Nephron progenitor cell (in vitro differentiated cells): ENCODE data around the gene CHD6.

Source experiments
- DNase-seq: peaks from one replicate; pipeline ENCODE4 v3.0.0; 2021
- H3K27ac Mint-ChIP-seq: 2 replicates; pipeline ENCODE4 v1.8.0; 2021; ENCODE audit warnings: mild to moderate bottlenecking, moderate library complexity, mixed read lengths
- H3K27me3 Mint-ChIP-seq: 2 replicates; pipeline ENCODE4 v1.8.0; 2021; ENCODE audit warnings: mild to moderate bottlenecking, low read depth, mixed read lengths; ENCODE audit not compliant: poor library complexity
- H3K36me3 Mint-ChIP-seq: 2 replicates; pipeline ENCODE4 v1.8.0; 2021; ENCODE audit warnings: low read depth, mixed read lengths
- H3K4me1 Mint-ChIP-seq: 2 replicates; pipeline ENCODE4 v1.8.0; 2021; ENCODE audit warnings: mixed read lengths
- H3K4me3 Mint-ChIP-seq: 2 replicates; pipeline ENCODE4 v1.8.0; 2021; ENCODE audit warnings: mild to moderate bottlenecking, moderate library complexity, mixed read lengths
- H3K9me3 Mint-ChIP-seq: 2 replicates; pipeline ENCODE4 v1.8.0; 2021; ENCODE audit warnings: mild to moderate bottlenecking, moderate library complexity, mixed read lengths
- CTCF ChIP-seq: fragments of 200-600 bp; sonication (generic); IDR thresholded peaks from 2 replicates; pipeline ENCODE4 v1.5.0; 2021; ENCODE audit warnings: antibody characterized with exemption

CHD6 gene

GRCh38 chr20:41371371-41371770 is 246.8 kb downstream of the CHD6 start:
- H3K27ac Mint-ChIP-seq = no peak overlapping the region
- H3K4me3 Mint-ChIP-seq = no peak overlapping the region
- H3K4me1 Mint-ChIP-seq = peaks cover 47% of the 10 kb centered on the region

GRCh38 chr20:41370176-41370575 is 248.0 kb downstream of the CHD6 start:
- DNase-seq = no peak
- TF ChIP-seq CTCF = no peak
- Mint-ChIP-seq H3K27me3 (peaks cover 47% of the 10 kb centered on the region), H3K9me3 (peaks cover 22% of the 10 kb centered on the region), H3K27ac (no peak overlapping the region), H3K4me3 (no peak overlapping the region), H3K36me3 (no peaks in the 10 kb centered on the region), H3K4me1 (peaks cover 40% of the 10 kb centered on the region)

More at GRCh38 chr20:41371371-41371770, 246.8 kb downstream of the CHD6 start:
- no peak for TF ChIP-seq CTCF
- Mint-ChIP-seq H3K9me3 (peaks cover 22% of the 10 kb centered on the region), H3K36me3 (no peaks in the 10 kb centered on the region), H3K27me3 (peaks cover 37% of the 10 kb centered on the region)
- DNase-seq = no peak

- no peak for DNase-seq
- no peaks in the 10 kb centered on the region for H3K36me3 Mint-ChIP-seq
- H3K27ac Mint-ChIP-seq = no peak overlapping the region
- H3K4me3 Mint-ChIP-seq = no peak overlapping the region
- H3K9me3 Mint-ChIP-seq = peaks cover 22% of the 10 kb centered on the region
- no peak for TF ChIP-seq CTCF
- peaks cover 37% of the 10 kb centered on the region for H3K4me1 Mint-ChIP-seq
- peaks cover 52% of the 10 kb centered on the region for H3K27me3 Mint-ChIP-seq
These were observed 248.5 kb downstream of the CHD6 start for GRCh38 chr20:41369673-41370072.

GRCh38 chr20:41367956-41368355 is 250.2 kb downstream of the CHD6 start:
- DNase-seq = no peak
- peaks cover 19% of the 10 kb centered on the region for H3K9me3 Mint-ChIP-seq
- no peak for TF ChIP-seq CTCF
- H3K36me3 Mint-ChIP-seq = no peaks in the 10 kb centered on the region
- peaks cover 20% of the 10 kb centered on the region for H3K4me1 Mint-ChIP-seq
- peak overlapping the region; percentile 82 for H3K4me3 Mint-ChIP-seq
- peaks cover 58% of the 10 kb centered on the region for H3K27me3 Mint-ChIP-seq
- no peak overlapping the region for H3K27ac Mint-ChIP-seq

GRCh38 chr20:41367393-41367695 is 250.8 kb downstream of the CHD6 start:
- Mint-ChIP-seq H3K36me3 (no peaks in the 10 kb centered on the region), H3K9me3 (peaks cover 13% of the 10 kb centered on the region), H3K4me1 (peaks cover 20% of the 10 kb centered on the region), H3K27ac (no peak overlapping the region), H3K27me3 (peaks cover 56% of the 10 kb centered on the region), H3K4me3 (peak overlapping the region; percentile 82)
- TF ChIP-seq CTCF = no peak
- DNase-seq = no peak

GRCh38 chr20:41366546-41367392 is 251.4 kb downstream of the CHD6 start, which contains the start of gene EMILIN3:
TSS of gene EMILIN3 (minus strand) at chr20:41366818. CDS start at chr20:41366634, 184 bp downstream.
- no peaks in the 10 kb centered on the region for H3K36me3 Mint-ChIP-seq
- peaks cover 20% of the 10 kb centered on the region for H3K4me1 Mint-ChIP-seq
- peaks cover 56% of the 10 kb centered on the region for H3K27me3 Mint-ChIP-seq
- no peak within 1 kb of the TSS for H3K27ac Mint-ChIP-seq
- H3K9me3 Mint-ChIP-seq = peaks cover 7% of the 10 kb centered on the region
- DNase-seq = peak; percentile 82
- H3K4me3 Mint-ChIP-seq = peak within 1 kb of the TSS; percentile 82
- TF ChIP-seq CTCF = no peak
